Kidney epithelial cell (primary cell): ENCODE data around the gene ZBTB43. TPM values are rescaled to one million over a fixed set of nuclear protein-coding genes. Genes with fewer than 3 reads are reported as not detected.

ENCODE experiments used
- DNase-seq: peaks from one replicate; pipeline ENCODE4 v3.0.0-alpha.2; 2010; ENCODE audit warnings: low read depth
- H3K27me3 ChIP-seq: 2 replicates; pipeline ENCODE4 v1.6.0; 2011; ENCODE audit warnings: low read length; ENCODE audit not compliant: control insufficient read depth, insufficient read depth
- H3K36me3 ChIP-seq: 2 replicates; pipeline ENCODE4 v1.5.1; 2011; ENCODE audit warnings: low read length; ENCODE audit not compliant: control insufficient read depth, insufficient read depth
- H3K4me3 ChIP-seq: 2 replicates; pipeline ENCODE4 v1.5.1; 2011; ENCODE audit warnings: low read depth, mild to moderate bottlenecking, control low read depth, low read length
- total RNA-seq: library from RNA; depleted of rRNA; stranded (reverse); fragments of >200 nt; gene quantifications from 2 replicates; pipeline ENCODE4 v1.2.3, GENCODE V29; 2015
- TF ChIP-seq, protein P1 (sequence below): IDR thresholded peaks from 2 replicates; pipeline ENCODE4 v1.5.1; 2011; ENCODE audit warnings: mild to moderate bottlenecking, moderate library complexity, low read length, control low read depth, inconsistent platforms; ENCODE audit not compliant: insufficient read depth, poor library complexity, severe bottlenecking

ZBTB43 gene
- total RNA-seq, 1 donor from 2014 or later = 11.8 TPM

DNA sequence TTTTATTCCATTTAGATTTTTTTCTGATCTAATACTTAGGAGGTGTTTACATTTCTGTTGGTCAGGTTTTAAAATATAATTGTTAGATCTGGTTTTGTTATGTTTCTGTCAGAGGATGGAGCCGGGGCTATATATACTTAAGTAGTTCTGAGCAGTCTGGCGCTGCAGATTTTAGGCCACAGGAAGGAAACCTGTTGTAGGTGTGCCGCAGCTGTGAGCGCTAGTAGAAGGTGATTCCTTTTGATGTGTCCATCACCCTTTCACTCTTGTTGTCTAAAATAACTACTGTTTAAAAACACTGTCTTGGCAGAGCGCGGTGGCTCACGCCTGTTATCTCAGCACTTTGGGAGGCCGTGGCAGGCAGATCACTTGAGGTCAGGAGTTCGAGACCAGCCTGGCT is 72.6 kb downstream of the ZBTB43 start:
- Histone ChIP-seq H3K36me3 (peaks cover 1% of the 10 kb centered on the region), H3K27me3 (no peaks in the 10 kb centered on the region), H3K4me3 (no peak overlapping the region)
- TF ChIP-seq, protein P1, sequence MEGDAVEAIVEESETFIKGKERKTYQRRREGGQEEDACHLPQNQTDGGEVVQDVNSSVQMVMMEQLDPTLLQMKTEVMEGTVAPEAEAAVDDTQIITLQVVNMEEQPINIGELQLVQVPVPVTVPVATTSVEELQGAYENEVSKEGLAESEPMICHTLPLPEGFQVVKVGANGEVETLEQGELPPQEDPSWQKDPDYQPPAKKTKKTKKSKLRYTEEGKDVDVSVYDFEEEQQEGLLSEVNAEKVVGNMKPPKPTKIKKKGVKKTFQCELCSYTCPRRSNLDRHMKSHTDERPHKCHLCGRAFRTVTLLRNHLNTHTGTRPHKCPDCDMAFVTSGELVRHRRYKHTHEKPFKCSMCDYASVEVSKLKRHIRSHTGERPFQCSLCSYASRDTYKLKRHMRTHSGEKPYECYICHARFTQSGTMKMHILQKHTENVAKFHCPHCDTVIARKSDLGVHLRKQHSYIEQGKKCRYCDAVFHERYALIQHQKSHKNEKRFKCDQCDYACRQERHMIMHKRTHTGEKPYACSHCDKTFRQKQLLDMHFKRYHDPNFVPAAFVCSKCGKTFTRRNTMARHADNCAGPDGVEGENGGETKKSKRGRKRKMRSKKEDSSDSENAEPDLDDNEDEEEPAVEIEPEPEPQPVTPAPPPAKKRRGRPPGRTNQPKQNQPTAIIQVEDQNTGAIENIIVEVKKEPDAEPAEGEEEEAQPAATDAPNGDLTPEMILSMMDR = no peak
- DNase-seq = no peak

DNA sequence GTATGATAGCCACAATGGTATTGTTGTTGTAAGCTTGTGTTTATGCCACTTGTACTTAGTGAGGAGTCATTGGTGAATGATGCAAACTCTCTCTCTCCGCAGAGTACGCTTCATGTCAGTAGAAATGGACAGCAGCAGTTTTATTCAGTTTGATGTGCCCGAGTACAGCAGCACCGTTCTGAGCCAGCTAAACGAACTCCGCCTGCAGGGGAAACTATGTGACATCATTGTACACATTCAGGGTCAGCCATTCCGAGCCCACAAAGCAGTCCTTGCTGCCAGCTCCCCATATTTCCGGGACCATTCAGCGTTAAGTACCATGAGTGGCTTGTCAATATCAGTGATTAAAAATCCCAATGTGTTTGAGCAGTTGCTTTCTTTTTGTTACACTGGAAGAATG is 74.4 kb downstream of the ZBTB43 start:
- Histone ChIP-seq H3K4me3 (no peak overlapping the region), H3K36me3 (peaks cover 1% of the 10 kb centered on the region), H3K27me3 (no peaks in the 10 kb centered on the region)
- DNase-seq = no peak
- TF ChIP-seq, protein P1 = no peak

DNA sequence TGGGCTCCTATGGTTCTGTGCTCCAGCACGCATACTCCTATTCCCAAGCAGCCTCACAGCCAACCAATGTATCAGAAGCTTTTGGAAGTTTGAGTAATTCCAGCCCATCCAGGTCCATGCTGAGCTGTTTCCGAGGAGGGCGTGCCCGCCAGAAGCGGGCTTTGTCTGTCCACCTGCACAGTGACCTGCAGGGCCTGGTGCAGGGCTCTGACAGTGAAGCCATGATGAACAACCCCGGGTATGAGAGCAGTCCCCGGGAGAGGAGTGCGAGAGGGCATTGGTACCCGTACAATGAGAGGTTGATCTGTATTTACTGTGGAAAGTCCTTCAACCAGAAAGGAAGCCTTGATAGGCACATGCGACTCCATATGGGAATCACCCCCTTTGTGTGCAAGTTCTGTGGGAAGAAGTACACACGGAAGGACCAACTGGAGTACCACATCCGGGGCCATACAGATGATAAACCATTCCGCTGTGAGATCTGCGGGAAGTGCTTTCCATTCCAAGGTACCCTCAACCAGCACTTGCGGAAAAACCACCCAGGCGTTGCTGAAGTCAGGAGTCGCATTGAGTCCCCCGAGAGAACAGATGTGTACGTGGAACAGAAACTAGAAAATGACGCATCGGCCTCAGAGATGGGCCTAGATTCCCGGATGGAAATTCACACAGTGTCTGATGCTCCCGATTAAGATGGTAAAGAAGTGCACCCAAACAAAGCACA is 75.5 kb downstream of the ZBTB43 start:
- peaks cover 1% of the 10 kb centered on the region for H3K36me3 ChIP-seq
- H3K4me3 ChIP-seq = no peak overlapping the region
- H3K27me3 ChIP-seq = no peaks in the 10 kb centered on the region
- TF ChIP-seq, protein P1 = no peak
- no peak for DNase-seq

DNA sequence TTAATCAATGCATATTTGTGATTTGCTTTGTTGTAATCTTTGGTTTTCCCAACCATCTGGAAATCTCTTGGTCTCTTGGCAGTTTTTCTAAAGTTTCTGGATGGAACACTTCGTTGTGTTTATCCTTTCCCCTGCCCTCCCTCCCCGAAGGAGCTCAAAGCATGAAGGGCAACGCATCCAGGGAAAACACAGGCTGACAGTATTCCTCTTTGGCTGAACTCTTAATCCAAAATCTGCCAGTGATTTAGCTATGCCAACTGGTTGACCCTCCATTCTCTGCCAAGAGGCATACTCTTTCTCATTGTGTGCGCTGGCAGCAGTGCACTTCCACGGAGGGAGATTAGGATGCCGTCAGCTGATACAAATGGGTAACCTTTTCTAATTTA is 76.1 kb downstream of the ZBTB43 start:
- H3K36me3 ChIP-seq = peaks cover 1% of the 10 kb centered on the region
- no peak overlapping the region for H3K4me3 ChIP-seq
- TF ChIP-seq, protein P1 = no peak
- no peak for DNase-seq
- H3K27me3 ChIP-seq = no peaks in the 10 kb centered on the region

DNA sequence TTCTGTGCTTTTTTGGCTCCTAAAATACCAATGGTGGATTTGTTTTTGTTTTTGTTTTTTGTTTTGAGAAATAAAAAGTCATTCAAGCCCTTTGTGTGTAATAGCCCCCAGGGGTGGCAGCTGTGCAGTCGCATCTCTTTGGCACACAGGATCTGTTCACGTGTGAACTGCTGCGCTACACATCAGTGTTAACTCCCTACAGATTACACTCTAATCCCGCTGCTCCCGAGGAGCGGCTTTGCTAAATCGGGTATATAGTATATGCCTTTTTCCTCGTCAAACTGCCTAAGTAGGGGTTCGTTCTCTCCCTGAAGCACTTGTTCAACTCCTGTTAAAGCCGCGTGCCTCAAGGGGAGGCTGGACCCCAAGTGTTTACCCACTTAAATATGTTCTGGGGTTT is 77.9 kb downstream of the ZBTB43 start:
- TF ChIP-seq, protein P1 = no peak
- peaks cover 1% of the 10 kb centered on the region for H3K36me3 ChIP-seq

DNA sequence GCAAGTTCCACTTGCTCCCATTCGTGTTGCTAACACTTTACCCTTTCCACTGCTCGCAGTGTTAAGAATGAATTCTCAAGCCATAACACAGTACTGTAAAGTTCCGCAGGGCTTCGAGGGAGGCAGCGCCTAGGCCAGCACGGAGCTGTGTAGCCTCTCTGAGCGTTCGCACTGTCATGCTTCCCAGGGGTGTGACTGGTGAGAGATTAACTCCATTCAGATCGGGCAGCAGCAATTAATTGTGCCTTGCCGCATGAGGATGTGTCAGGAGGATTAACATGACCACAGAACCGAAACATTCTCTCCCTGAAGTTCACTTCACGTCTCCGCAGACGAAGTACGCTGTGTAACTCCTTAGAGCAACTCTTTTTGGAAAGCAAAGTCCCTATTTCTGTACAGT is 78.8 kb downstream of the ZBTB43 start:
- H3K4me3 ChIP-seq = no peak overlapping the region
- peaks cover 1% of the 10 kb centered on the region for H3K36me3 ChIP-seq
- TF ChIP-seq, protein P1 = no peak
- DNase-seq = peak; percentile 32
- no peaks in the 10 kb centered on the region for H3K27me3 ChIP-seq

More for the DNA sequence above, 77.9 kb downstream of the ZBTB43 start:
- no peak for DNase-seq
- H3K4me3 ChIP-seq = no peak overlapping the region
- H3K27me3 ChIP-seq = no peaks in the 10 kb centered on the region
